NK-92 (cell line): ENCODE measurements around the gene EEF2K.

Source experiments
- DNase-seq: peaks from one replicate; lab custom pipeline; 2025; ENCODE audit not compliant: unreplicated experiment; lab: John Stamatoyannopoulos, UW

The EEF2K gene

DNA sequence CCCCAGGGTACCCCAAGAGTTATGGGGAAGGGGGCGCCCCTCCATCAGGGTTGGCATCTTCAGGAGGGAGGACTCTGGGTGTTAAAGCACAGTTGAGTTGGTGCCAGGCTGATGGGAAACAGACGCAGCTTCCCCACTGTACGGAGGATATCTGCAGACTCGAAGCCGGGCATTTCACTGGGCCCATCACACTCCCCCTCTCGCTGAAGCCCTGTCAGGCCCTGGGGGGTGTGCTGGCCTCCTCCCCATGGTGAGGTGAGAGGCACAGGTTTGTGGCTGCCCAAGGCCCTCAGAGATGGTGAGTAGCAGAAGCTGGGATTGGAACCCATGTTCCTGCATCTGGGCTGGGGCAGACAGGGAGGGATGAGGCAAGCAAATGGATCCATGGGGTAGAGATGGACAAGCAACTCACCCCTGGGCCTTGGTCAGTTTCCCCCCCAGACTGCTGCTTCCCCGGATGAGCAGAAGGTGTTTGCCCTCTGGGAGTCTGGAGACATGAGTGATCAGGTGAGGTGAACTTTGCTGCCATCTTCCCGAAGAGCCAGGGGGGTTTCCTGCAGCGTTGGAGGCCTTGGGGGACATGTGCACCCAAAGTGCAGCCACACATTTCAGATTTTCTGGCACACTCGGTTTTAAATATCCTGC is 122.1 kb downstream of the EEF2K start:
- no peak for DNase-seq

DNA sequence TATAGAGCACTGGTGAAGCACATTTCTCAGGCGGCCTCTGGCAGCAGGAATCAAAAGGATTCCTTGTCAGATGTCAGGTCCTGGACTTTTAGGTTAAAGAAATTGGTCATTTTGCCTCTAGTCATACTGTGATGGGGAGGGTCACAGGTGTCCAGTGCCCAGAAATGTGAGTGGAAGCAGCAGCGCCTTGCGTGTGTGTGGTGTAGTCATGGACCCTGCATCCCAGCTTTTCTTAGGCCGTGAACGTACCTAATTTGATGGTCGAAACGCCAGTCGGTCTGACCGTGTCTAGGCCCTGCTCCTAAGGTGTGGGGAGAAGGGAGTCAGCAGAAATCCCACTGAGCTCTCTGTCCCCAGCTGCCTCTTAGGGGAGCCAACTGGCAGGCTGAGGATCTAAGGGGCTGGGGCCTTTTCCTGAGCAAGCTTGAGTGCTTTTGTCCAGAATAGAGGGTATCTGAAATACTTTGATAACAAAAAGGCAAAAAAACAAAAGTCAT is 123.2 kb downstream of the EEF2K start:
- no peak for DNase-seq

DNA sequence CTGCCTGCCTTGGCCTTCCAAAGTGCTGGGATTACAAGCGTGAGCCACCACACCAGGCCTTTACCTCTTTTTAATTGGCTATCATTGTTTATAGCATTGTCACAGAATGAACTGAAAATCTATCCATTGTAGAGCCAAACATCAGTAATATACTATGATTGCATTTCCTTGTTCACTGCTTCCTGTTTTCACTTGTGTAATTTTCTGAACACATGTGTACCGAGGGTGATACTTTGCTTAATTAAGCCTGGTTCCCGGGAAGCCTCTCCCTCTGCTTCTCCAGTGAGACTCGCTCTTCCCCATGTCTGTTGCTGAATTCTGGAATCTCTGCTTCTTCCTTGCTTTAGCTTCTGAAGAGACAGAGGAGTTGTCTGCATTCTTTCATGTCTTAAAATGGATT is 124.2 kb downstream of the EEF2K start:
- DNase-seq: no peak

DNA sequence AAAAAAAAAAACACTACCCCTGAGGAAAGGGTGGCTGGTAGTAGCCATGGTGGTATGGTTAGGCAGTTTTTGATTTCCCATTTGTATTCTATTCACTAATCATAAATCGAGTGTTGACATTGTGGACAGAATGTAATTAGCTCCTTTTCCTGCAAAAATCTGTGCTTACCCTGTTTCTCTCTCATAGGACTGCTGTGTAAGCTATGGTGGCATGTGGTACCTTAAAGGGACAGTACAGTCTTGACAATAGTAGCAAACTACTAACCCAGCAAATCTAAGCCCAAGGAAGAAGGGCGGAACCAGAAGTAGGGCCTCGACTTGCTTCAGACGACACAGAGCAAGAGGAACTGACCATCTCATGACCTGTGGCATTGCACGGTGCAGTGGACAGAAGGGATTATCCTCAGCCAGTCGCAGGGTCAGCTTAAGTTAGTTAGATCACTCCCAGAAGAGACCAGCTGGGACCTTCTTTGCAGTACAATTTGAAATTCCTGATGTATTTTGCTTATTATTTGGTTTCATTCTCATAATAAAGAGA is 127.4 kb downstream of the EEF2K start:
- DNase-seq: no peak

GRCh38 chr16:22335668-22336246 is 129.7 kb downstream of the EEF2K start:
- no peak for DNase-seq

DNA sequence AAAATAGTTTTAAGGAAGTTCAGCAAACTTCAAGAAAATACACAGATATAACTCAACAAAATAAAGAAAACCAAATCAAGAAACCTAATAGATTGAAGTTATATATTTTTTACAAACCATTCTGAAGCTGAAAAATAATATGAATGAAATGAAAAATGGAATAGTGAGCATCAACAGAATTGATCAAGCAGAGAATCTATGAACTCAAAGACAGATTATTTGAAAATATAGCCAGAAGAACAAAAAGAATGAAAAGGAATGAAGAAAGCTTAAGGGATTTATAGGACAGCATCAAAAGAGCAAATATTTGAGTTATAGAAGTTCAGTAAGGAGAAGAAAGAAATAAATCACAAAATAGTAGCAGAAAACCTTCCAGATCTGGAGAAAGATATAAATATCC is 130.5 kb downstream of the EEF2K start:
- DNase-seq: no peak

DNA sequence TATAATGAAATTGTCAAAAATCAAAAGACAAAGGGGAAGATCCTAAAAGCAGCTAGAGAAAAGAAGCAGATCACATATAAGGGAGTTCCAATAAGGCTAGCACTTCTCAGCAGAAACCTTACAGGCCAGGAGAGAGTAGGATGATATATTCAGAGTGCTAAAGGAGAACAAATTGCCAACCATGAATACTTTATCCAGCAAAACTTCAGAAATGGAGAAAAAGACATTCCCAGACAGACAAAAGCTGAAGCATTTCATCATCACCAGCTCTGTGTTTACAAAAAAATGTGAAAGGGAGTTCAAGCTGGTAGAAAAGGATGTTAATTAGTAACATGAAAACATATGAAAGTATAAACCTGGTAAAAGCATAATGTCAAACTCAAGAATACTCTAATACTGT is 131.0 kb downstream of the EEF2K start:
- no peak for DNase-seq

DNA sequence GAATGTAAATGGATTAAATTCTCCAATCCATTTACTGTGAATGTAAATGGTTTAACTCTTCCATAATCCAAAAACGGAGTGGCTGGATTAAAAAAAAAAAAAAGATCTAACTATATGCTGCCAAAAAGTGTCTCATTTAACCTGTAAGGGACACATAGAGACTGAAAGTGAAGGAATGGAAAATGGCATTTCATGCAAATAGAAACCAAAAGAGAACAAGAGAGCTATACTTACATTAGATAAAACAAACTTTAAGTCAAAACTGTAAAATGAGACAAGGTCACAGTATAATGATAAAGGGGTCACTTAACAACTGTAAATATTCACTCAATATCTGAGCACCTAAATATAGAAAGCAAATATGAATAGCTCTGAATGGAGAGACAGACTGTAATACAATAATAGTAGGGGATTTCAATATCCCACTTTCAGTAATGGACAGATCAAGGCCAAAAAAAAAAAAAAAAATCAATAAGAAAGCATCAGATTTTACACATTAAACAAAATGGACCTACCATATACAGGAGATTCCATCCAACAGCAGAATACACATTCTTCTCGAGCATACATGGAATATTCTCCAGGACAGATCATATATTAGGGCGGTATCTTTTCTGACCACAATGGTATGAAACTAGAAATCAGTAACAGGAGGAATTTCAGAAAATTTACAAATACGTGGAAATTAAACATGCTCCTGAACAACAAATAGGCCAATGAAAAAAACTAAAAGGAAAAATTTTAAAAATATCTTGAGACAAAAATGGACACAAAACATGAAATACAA is 132.0 kb downstream of the EEF2K start:
- no peak for DNase-seq
